Measurements from ENCODE around the gene SKAP1. TPM values are rescaled to one million over a fixed set of nuclear protein-coding genes. Genes with fewer than 3 reads are reported as not detected.

SKAP1 gene
- total and polyA plus RNA-seq, 8 donors: 2.4 to 4.4 (median 3.2) TPM; not detected in 2

DNA sequence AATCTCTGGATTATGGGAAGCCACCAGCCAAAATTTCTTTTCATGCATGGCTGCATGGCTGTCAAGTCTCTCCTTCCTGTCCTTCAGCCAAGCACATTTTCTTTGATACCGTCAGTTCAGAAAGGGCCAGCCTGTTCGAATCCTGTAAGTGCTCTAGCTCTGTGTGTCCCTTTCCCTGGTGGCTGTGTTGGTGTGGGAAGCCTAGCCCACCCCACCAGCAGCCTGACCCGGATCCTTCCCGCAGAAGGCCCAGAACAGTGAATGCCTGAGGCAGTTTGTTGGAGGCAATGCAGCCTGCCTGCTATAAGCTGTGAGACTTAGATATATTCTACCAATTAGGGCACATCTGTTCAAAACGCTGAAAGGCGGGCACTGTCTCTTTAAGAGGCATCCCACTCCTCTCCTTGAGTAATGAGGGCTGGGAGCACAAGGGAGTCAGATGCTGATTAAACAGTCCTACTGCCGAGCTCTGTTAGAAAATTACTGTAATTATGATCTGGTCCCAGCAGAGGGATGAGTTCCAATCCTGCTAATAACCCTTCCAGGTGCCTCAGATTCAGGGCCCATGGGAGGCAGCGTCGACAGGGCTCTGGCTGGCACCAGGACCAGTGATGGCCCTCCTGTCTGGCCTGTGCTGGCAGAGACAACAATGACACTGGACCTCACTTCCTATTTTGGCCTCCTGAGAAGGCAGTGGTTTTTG lies 304.0 kb downstream of the SKAP1 start:
- Histone ChIP-seq H3K36me3 (peaks cover 27 to 60% (median 55%) of the 10 kb centered on the region in 4 donors), H3K27me3 (no peaks in the 10 kb centered on the region), H3K9me3 (no peaks in the 10 kb centered on the region), H3K4me3 (no peak overlapping the region), H3K4me1 (no peaks in the 10 kb centered on the region), H3K27ac (no peak overlapping the region)
- DNase-seq: no peak
- 70 to 87% (median 73%) methylated on average over 9 of the region's 9 CpGs for WGBS, 5 donors
- intact Hi-C loops (cut with DNase I; ENCODE audit: low total_unique reads): loop anchor here (5.0 kb wide), 2 partner anchors 49 to 99 kb away; no protein-coding TSS in a partner anchor
- TF ChIP-seq, protein P1, sequence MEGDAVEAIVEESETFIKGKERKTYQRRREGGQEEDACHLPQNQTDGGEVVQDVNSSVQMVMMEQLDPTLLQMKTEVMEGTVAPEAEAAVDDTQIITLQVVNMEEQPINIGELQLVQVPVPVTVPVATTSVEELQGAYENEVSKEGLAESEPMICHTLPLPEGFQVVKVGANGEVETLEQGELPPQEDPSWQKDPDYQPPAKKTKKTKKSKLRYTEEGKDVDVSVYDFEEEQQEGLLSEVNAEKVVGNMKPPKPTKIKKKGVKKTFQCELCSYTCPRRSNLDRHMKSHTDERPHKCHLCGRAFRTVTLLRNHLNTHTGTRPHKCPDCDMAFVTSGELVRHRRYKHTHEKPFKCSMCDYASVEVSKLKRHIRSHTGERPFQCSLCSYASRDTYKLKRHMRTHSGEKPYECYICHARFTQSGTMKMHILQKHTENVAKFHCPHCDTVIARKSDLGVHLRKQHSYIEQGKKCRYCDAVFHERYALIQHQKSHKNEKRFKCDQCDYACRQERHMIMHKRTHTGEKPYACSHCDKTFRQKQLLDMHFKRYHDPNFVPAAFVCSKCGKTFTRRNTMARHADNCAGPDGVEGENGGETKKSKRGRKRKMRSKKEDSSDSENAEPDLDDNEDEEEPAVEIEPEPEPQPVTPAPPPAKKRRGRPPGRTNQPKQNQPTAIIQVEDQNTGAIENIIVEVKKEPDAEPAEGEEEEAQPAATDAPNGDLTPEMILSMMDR (IDR thresholded peaks at IDR 0.05): no peak
- TF ChIP-seq POLR2A (IDR thresholded peaks at IDR 0.05): no peak
- TF ChIP-seq POLR2AphosphoS5 (IDR thresholded peaks at IDR 0.05): no peak
- no peak for TF ChIP-seq EP300 (IDR thresholded peaks at IDR 0.05)

DNA sequence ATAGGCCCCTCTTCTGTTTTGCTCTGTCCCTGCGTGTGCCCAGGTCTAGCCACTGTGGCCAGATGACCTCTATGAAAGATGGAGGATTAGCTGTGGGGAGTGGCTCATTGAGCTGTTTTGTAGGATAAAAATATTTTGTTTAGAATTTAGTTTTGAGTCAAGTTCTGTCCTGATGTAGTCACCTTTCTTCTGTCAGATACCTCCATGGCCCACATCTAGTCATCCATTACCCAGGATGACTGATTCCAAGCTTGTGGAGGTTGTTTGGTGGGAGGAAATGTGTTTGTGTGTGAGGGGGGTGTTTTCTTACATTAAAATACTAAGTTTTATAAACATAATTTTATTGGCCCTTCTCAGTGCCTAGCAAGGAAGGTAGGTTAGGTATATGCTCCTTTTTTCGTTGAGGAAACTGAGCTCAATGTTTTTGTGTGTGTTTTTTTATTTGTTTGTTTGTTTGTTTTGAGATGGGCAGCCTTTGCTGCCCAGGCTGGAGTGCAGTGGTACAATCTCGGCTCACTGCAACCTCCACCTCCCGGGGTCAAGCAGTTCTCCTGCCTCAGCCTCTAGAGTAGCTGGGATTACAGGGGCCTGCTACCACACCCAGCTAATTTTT lies 306.1 kb downstream of the SKAP1 start:
- Histone ChIP-seq H3K9me3 (no peaks in the 10 kb centered on the region), H3K4me3 (no peak overlapping the region), H3K27ac (no peak overlapping the region), H3K36me3 (peaks cover 37 to 78% (median 73%) of the 10 kb centered on the region in 4 donors), H3K4me1 (no peaks in the 10 kb centered on the region), H3K27me3 (no peaks in the 10 kb centered on the region)
- TF ChIP-seq EP300 (IDR thresholded peaks at IDR 0.05) (no peak), POLR2A (IDR thresholded peaks at IDR 0.05) (no peak), POLR2AphosphoS5 (IDR thresholded peaks at IDR 0.05) (no peak)
- intact Hi-C loops (cut with DNase I; ENCODE audit: low total_unique reads): no loop called here
- 89 to 96% (median 91%) methylated on average over 4 of the region's 4 CpGs for WGBS, 5 donors
- DNase-seq: no peak

DNA sequence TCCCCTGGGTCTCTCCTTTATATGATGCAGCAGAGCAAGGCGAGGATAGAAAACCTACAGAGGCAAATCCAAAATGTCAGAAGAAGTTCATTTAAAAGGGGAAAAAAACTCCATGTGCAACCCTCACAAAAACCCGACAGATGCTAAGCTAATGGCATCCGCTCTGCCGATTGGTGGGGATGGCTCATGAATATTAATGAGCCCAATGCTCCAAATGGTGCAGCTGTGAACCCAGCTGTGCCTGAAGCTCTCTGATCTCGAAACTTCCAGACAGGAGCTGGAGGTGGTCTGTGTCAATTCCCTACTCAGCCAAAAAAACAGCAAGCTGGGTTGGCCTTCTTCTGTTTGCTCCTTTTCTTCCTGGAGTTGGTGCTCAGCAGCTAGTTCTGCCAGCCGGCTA lies 306.9 kb downstream of the SKAP1 start:
- Histone ChIP-seq H3K9me3 (no peaks in the 10 kb centered on the region), H3K27me3 (no peaks in the 10 kb centered on the region), H3K27ac (no peak overlapping the region), H3K36me3 (peaks cover 42 to 86% (median 81%) of the 10 kb centered on the region in 4 donors), H3K4me1 (no peaks in the 10 kb centered on the region), H3K4me3 (no peak overlapping the region)
- no peak for DNase-seq
- TF ChIP-seq, protein P1 (IDR thresholded peaks at IDR 0.05): no peak
- TF ChIP-seq POLR2A (IDR thresholded peaks at IDR 0.05) (no peak), EP300 (IDR thresholded peaks at IDR 0.05) (no peak), POLR2AphosphoS5 (IDR thresholded peaks at IDR 0.05) (no peak)
- intact Hi-C loops (cut with DNase I; ENCODE audit: low total_unique reads): no loop called here
- 84 to 87% (median 85%) methylated on average over 6 of the region's 6 CpGs for WGBS, 5 donors

DNA sequence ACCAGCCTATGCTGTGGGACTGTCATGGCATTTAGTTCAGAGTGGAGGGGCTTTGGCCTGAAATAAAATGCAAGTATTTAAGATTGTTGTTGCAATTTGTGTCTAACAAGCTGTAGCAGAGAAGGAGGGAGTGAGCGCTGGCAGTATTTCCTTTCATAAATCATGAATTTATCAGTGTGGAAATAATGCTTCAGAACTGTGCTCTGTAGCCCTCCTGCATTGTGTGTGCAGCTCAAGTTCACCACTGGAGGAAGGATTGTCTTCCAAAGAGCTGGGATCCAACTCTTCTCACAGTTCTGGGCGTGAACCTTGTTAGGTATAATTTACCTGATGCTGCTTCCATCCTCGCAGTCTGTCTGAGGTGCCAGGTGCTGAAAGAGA lies 307.4 kb downstream of the SKAP1 start:
- intact Hi-C loops (cut with DNase I; ENCODE audit: low total_unique reads): no loop called here
- no peaks in the 10 kb centered on the region for H3K9me3 ChIP-seq
- WGBS, 5 donors: 88 to 96% (median 93%) methylated on average over 3 of the region's 3 CpGs
- no peak overlapping the region for H3K27ac ChIP-seq
- no peaks in the 10 kb centered on the region for H3K4me1 ChIP-seq
- TF ChIP-seq POLR2AphosphoS5 (IDR thresholded peaks at IDR 0.05) (no peak), EP300 (IDR thresholded peaks at IDR 0.05) (no peak), POLR2A (IDR thresholded peaks at IDR 0.05) (no peak)
- TF ChIP-seq, protein P1 (IDR thresholded peaks at IDR 0.05): no peak
- no peaks in the 10 kb centered on the region for H3K27me3 ChIP-seq
- H3K36me3 ChIP-seq: peaks cover 47 to 90% (median 86%) of the 10 kb centered on the region in 4 donors
- no peak for DNase-seq
- no peak overlapping the region for H3K4me3 ChIP-seq

Measured in stomach (tissue), 9 donors.